ENCODE results near the gene RNF225. TPM values are rescaled to one million over a fixed set of nuclear protein-coding genes. Genes with fewer than 3 reads are reported as not detected.

Gene RNF225
- total and polyA plus RNA-seq, 8 donors: 1.9 to 3.2 TPM; not detected in 6

DNA sequence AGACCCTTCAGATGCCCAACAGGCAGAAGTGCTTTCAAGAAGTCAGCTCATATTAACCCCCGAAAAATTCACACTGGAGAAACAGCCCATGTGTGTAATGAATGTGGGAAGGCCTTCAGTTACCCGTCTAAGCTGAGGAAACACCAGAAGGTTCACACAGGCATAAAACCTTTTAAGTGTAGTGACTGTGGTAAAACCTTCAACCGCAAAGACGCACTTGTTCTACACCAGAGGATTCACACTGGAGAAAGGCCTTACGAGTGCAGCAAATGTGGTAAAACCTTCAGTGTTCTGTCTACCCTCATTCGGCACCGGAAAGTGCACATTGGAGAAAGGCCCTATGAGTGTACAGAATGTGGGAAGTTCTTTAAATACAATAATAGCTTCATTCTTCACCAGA is 21.6 kb downstream of the RNF225 start:
- no peaks in the 10 kb centered on the region for H3K27me3 ChIP-seq
- no peak overlapping the region for H3K4me3 ChIP-seq
- H3K36me3 ChIP-seq: peaks cover 0 to 56% of the 10 kb centered on the region in 2 donors
- no peak overlapping the region for H3K27ac ChIP-seq
- no peak for ATAC-seq
- intact Hi-C loops (cut with DNase I): no loop called here
- H3K4me1 ChIP-seq: no peaks in the 10 kb centered on the region
- DNase-seq: no peak
- peaks cover 0 to 5% of the 10 kb centered on the region in 2 donors for H3K9me3 ChIP-seq
- TF ChIP-seq, protein P1, sequence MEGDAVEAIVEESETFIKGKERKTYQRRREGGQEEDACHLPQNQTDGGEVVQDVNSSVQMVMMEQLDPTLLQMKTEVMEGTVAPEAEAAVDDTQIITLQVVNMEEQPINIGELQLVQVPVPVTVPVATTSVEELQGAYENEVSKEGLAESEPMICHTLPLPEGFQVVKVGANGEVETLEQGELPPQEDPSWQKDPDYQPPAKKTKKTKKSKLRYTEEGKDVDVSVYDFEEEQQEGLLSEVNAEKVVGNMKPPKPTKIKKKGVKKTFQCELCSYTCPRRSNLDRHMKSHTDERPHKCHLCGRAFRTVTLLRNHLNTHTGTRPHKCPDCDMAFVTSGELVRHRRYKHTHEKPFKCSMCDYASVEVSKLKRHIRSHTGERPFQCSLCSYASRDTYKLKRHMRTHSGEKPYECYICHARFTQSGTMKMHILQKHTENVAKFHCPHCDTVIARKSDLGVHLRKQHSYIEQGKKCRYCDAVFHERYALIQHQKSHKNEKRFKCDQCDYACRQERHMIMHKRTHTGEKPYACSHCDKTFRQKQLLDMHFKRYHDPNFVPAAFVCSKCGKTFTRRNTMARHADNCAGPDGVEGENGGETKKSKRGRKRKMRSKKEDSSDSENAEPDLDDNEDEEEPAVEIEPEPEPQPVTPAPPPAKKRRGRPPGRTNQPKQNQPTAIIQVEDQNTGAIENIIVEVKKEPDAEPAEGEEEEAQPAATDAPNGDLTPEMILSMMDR (IDR thresholded peaks at IDR 0.05): no peak

DNA sequence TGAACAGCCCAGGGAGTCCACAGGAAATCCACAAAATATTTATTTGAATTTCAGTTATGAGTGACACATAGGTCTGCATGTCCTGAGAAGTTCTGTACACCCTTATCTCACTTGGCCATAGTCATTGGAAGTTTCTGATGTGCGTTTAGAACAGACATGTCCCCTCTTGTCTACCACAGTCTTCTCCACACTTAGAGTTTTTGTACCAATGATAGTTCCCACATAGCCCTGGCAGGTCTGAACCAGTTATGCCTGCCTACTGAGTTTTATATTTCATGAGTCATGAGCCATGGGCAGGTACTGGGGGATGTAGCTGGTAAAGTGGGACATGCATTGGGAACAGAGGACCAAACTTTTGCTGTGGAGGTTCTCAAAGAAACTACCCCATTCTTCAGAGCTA is 33.2 kb downstream of the RNF225 start:
- Histone ChIP-seq H3K9me3 (peaks cover 7 to 84% of the 10 kb centered on the region in 2 donors), H3K4me1 (no peaks in the 10 kb centered on the region), H3K27me3 (no peaks in the 10 kb centered on the region), H3K27ac (no peak overlapping the region), H3K36me3 (peaks cover 0 to 38% of the 10 kb centered on the region in 2 donors), H3K4me3 (no peak overlapping the region)
- DNase-seq (no peak), ATAC-seq (no peak)
- intact Hi-C loops (cut with DNase I): no loop called here
- TF ChIP-seq, protein P1 (IDR thresholded peaks at IDR 0.05): no peak

DNA sequence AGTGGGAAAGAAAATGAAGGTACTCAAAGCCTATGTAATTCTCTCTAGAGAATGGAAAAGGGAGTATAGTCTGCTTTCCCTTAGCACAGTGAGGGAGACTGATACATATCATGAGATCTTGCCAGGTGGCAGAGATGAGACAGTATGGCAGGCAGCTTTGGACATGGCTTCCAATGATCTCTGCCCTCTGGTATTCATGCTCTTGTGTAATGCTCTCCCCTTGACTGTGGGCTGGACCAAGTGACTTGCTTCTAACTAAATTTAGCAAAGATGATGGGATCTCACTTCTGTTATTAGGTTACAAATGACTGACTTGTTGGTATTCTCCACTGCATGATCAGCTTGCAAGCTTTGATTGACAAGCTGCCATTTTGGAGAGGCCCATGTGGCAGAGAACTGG is 34.3 kb downstream of the RNF225 start:
- ATAC-seq (no peak), DNase-seq (no peak)
- Histone ChIP-seq H3K27ac (no peak overlapping the region), H3K9me3 (peaks cover 16 to 94% of the 10 kb centered on the region in 2 donors), H3K4me3 (no peak overlapping the region), H3K27me3 (no peaks in the 10 kb centered on the region), H3K36me3 (peaks cover 0 to 49% of the 10 kb centered on the region in 2 donors), H3K4me1 (no peaks in the 10 kb centered on the region)
- TF ChIP-seq, protein P1 (IDR thresholded peaks at IDR 0.05): no peak
- intact Hi-C loops (cut with DNase I): no loop called here

DNA sequence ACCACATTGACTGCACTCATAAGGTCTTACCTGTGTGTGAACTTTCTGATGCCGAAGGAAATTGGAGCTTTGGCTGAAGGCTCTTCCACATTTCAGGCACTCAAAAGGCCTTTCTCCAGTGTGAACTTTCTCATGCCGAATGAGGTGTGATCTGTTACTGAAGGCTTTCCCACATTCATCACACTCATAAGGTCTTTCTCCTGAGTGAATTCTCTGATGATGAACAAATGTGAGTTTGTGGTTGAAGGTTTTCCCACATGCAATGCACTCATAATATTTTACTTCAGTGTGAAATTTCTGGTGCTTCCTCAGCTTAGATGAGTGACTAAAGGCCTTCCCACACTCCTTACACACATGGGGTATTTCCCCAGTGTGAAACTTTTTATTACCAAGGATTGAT is 38.8 kb downstream of the RNF225 start:
- Histone ChIP-seq H3K27ac (no peak overlapping the region), H3K4me3 (no peak overlapping the region), H3K27me3 (no peaks in the 10 kb centered on the region), H3K9me3 (peaks cover 20 to 100% of the 10 kb centered on the region in 2 donors), H3K4me1 (peaks cover under 1 to 5% of the 10 kb centered on the region in 2 donors), H3K36me3 (peaks cover 3 to 85% of the 10 kb centered on the region in 2 donors)
- TF ChIP-seq, protein P1 (IDR thresholded peaks at IDR 0.05): no peak
- DNase-seq (no peak), ATAC-seq (no peak)
- intact Hi-C loops (cut with DNase I): no loop called here

DNA sequence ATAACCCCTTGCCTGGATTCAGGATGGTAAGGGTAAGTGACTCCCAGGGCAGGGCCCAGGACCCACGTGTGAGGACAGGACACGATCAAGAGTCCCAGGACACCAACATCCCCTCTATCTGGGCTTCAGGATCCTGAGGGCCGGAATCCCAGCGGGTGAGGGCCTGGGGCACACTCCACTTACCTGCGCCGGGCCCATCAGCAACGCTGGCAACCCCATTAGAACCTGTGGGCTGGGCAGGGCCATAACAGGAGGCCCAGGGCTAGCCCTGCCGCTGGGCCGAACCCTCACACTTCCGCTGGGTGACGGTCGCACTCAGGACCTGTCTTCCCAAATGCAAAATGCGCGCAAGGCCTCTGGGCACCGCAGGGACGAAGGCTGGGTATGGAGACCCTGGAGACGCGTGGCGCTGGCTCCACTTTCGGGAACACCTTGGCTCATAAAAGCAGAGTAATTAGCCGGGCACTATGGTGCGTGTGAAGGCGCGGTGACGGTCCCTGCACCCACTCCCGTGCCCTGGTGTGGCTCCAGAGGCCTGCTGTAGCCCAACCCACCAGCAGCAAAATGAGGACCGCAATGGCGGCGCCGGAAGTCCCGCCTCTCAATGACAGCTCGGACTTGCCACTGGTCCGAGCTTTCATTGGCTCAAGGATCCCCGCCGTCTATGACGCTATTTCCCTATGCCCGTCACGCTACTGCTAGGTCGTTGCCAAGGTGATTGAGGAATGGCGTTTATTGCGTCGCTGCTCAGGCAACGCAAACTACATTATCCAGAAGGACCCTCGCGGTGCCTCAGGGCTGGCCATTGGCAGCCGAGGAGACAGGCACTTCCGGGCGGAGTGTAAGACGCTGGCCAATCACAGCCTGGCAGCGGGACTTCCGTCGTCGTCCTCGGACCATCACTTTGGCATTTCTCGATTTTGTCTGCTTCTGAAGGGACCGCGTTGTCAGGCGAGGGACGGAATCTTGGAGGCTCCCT is 44.4 kb downstream of the RNF225 start, which contains the start of gene ZNF132:
Gene ZNF132 (minus strand): TSS at position 578 of the 979 bp plus-strand sequence. CDS start 332 bp downstream, at position 246.
- Histone ChIP-seq H3K27ac (peak within 1 kb of the TSS; percentile 57 to 86), H3K4me3 (peak within 1 kb of the TSS; percentile 81 to 83), H3K27me3 (no peaks in the 10 kb centered on the region), H3K9me3 (peaks cover 3 to 58% of the 10 kb centered on the region in 2 donors), H3K4me1 (peaks cover 8 to 15% of the 10 kb centered on the region in 2 donors), H3K36me3 (peaks cover 3 to 35% of the 10 kb centered on the region in 2 donors)
- ATAC-seq: peak; percentile 98
- TF ChIP-seq, protein P1 (IDR thresholded peaks at IDR 0.05): no peak
- intact Hi-C loops (cut with DNase I): no loop called here
- DNase-seq: peak; percentile 96 to 100 (median 98)
